Esophagus squamous epithelium (tissue), 4 donors: ENCODE measurements around the gene ZNF516.

Source experiments
- CTCF ChIP-seq, 6 experiments: fragments of 450-650 bp in 4 of 6; fragments of 200-600 bp in 2 of 6; sonication (generic) in 2 of 6; IDR thresholded peaks; one replicate each; pipeline ENCODE4 v1.5.1; 2016 to 2019; ENCODE audit warnings: antibody characterized with exemption in 6 of 6, mild to moderate bottlenecking in 4 of 6, moderate library complexity in 4 of 6
- POLR2A ChIP-seq, 4 donors: fragments of 450-650 bp; IDR thresholded peaks; one replicate each; pipeline ENCODE4 v1.6.1; 2017; ENCODE audit warnings: antibody characterized with exemption in 4 of 4, mild to moderate bottlenecking in 4 of 4, moderate library complexity in 3 of 4

- no peak for TF ChIP-seq CTCF (IDR thresholded peaks at IDR 0.05)
- TF ChIP-seq POLR2A (IDR thresholded peaks at IDR 0.05) = no peak
These were observed 95.2 kb downstream of the ZNF516 start for GRCh38 chr18:76399613-76400391.
